AG04450 (cell line): ENCODE results near the gene RPP40. TPM values are rescaled to one million over a fixed set of nuclear protein-coding genes. Genes with fewer than 3 reads are reported as not detected.

ENCODE experiments used
- CTCF ChIA-PET: fragments of 300-600, 350-600 bp; formaldehyde crosslinking; extraction: SDS; loops from one replicate; lab custom pipeline; 2022; ENCODE audit warnings: antibody characterized with exemption, inconsistent platforms; lab: Charles Lee
- POLR2A ChIA-PET: fragments of 350-600 bp; formaldehyde crosslinking; extraction: SDS; loops from one replicate; lab custom pipeline; 2021; ENCODE audit warnings: antibody characterized with exemption, inconsistent platforms; lab: Yijun Ruan, JAX
- DNase-seq: peaks from one replicate; pipeline ENCODE4 v3.0.0-alpha.2; 2011; ENCODE audit warnings: low read depth, low spot score
- H3K27ac ChIP-seq: one replicate; pipeline ENCODE4 v1.5.1; 2012; ENCODE audit warnings: low read depth, low read length, control low read depth
- H3K27me3 ChIP-seq: one replicate; pipeline ENCODE4 v1.6.0; 2012; ENCODE audit warnings: low read length; ENCODE audit not compliant: control insufficient read depth, insufficient read depth
- H3K4me3 ChIP-seq: 2 replicates; pipeline ENCODE4 v1.5.1; 2011; ENCODE audit warnings: mild to moderate bottlenecking, low read depth, low read length, control low read depth
- H3K9me3 ChIP-seq: 2 replicates; pipeline ENCODE4 v1.5.1; 2012; ENCODE audit warnings: low read length; ENCODE audit not compliant: control insufficient read depth, insufficient read depth
- polyA plus RNA-seq: library from polyadenylated mRNA; depleted of rRNA; stranded (reverse); fragments of >200 nt; gene quantifications from 2 replicates; pipeline ENCODE4 v1.2.3, GENCODE V29; 2011
- TF ChIP-seq, protein P1 (sequence below): IDR thresholded peaks from 2 replicates; pipeline ENCODE4 v1.5.1; 2011; ENCODE audit warnings: low read depth, low read length, control low read depth, inconsistent platforms

Gene RPP40
- polyA plus RNA-seq, 1 experiment = 8.2 TPM

DNA sequence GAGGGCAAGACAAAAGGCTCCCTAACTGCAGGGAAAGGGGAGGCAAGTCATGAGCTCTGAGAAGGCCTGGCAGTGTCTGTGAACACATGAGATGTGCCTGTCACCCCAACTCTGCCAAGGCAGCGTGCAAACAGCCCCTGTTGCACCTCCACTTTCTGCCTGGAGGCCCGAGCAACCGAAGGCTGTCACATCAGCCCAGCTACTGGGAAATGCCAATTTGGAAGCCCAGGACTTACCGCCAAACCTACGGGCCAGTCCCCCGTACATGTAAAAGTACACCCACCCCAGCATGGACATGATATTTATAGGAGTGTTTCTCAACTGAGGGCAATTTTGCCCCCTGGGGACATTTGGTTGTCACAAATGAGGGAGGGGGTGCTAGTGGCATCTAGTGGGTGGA, 27.3 kb upstream of the RPP40 start:
- no peak overlapping the region for H3K27ac ChIP-seq
- no peak for DNase-seq
- TF ChIP-seq, protein P1, sequence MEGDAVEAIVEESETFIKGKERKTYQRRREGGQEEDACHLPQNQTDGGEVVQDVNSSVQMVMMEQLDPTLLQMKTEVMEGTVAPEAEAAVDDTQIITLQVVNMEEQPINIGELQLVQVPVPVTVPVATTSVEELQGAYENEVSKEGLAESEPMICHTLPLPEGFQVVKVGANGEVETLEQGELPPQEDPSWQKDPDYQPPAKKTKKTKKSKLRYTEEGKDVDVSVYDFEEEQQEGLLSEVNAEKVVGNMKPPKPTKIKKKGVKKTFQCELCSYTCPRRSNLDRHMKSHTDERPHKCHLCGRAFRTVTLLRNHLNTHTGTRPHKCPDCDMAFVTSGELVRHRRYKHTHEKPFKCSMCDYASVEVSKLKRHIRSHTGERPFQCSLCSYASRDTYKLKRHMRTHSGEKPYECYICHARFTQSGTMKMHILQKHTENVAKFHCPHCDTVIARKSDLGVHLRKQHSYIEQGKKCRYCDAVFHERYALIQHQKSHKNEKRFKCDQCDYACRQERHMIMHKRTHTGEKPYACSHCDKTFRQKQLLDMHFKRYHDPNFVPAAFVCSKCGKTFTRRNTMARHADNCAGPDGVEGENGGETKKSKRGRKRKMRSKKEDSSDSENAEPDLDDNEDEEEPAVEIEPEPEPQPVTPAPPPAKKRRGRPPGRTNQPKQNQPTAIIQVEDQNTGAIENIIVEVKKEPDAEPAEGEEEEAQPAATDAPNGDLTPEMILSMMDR = no peak
- H3K27me3 ChIP-seq = no peaks in the 10 kb centered on the region
- H3K9me3 ChIP-seq = no peaks in the 10 kb centered on the region
- no peak overlapping the region for H3K4me3 ChIP-seq
- ChIA-PET POLR2A (no interaction called here), CTCF (interaction anchor here (0.6 to 3.5 kb wide), 15 partner anchors 9 to 718 kb away, joined by 3 to 20 read pairs (median 4); partner anchors contain the start of genes PPP1R3G and RPP40)

DNA sequence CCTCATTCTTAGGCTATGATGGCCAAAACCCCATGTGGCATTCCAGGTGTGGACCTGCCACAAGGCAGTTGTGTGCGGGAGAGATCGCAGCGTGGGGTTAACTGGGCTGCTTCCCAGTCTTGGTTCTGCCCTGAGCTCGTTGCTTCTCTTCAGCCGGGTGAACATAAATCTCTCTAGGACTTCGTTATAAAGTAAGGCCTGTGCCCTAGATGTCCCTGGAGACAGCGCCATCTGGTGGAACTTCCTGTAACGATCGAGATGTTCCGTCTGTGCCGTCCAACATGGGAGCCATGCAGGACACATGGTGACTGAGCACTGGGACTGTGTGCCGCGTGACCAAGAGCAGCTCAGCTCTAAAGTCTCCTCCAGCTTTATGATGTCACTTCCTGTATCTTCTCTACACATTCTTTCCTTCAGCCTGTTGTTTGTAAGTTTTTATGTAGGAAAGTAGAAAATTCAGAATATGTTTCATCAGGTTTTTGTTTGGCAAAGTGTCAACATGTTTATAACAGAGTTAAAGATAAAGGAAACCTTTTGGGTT, 26.8 kb upstream of the RPP40 start:
- ChIA-PET CTCF (interaction anchor here (0.5 to 3.5 kb wide), 20 partner anchors 9 to 718 kb away, joined by 3 to 20 read pairs (median 3); partner anchors contain the start of genes PPP1R3G and RPP40), POLR2A (no interaction called here)
- TF ChIP-seq, protein P1 = peak; percentile 66
- Histone ChIP-seq H3K4me3 (no peak overlapping the region), H3K27me3 (no peaks in the 10 kb centered on the region), H3K27ac (no peak overlapping the region), H3K9me3 (no peaks in the 10 kb centered on the region)
- DNase-seq = no peak

DNA sequence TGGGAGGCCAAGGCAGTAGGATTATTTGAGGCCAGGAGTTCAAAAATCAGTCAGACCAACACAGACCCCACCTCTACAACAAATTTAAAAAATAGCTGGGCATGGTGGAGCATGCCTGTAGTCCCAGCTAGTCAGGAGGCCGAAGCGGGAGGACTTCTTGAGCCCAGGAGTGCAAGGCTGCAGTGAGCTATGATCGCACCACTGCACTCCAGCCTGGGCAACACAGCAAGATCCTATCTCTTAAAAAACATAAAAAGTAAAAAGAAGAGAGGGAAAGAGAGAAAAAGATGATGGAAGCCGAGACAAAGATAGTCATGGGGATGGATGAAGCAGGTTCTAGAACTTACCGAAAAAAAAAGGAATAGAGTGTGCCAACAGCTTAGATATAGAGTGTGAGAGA, 25.8 kb upstream of the RPP40 start:
- Histone ChIP-seq H3K27me3 (no peaks in the 10 kb centered on the region), H3K27ac (no peak overlapping the region), H3K9me3 (no peaks in the 10 kb centered on the region), H3K4me3 (no peak overlapping the region)
- ChIA-PET POLR2A (no interaction called here), CTCF (interaction anchor here (0.6 to 3.5 kb wide), 10 partner anchors 8 to 712 kb away, joined by 3 to 20 read pairs (median 4); no protein-coding TSS in a partner anchor)
- TF ChIP-seq, protein P1 = no peak
- DNase-seq = no peak

DNA sequence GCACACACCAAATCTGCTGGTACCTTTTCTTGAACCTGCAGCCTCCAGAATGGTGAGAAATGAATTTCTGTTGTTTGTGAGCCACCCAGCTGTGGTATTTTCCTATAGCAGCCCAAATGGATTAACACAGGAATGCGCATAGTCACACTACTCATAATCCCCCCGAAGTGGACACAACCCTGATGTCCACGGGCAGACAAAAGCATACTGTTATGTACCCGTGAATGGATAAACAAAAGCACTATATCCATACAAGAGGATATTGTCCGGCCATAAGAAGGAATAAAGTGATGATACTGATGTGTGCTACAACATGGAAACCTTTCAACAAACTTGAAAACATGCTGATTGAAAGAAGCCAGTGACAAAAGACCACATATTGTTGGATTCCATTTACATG, 25.1 kb upstream of the RPP40 start:
- Histone ChIP-seq H3K27ac (no peak overlapping the region), H3K9me3 (no peaks in the 10 kb centered on the region), H3K27me3 (no peaks in the 10 kb centered on the region), H3K4me3 (no peak overlapping the region)
- DNase-seq = no peak
- CTCF ChIA-PET = interaction anchor here (0.6 to 2.1 kb wide), 2 partner anchors 7 to 30 kb away, joined by 3 to 12 read pairs; no protein-coding TSS in a partner anchor
- POLR2A ChIA-PET = no interaction called here
- TF ChIP-seq, protein P1 = no peak

DNA sequence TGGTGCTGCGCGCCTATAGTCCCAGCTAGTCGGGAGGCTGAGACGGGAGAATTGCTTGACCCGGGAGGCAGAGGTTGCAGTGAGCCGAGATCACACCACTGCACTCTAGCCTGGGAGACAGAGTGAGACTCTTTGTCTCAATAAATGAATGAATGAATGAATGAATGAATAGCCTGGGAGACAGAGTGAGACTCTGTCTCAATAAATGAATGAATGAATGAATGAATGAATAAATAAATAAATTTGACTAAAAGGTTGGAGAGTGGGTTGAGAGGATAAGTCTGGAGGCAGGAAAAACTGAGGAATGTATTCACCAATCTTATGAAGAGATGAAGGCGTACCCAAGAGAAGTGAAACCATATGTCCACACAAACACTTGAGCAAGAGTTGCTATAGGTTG, 24.5 kb upstream of the RPP40 start:
- Histone ChIP-seq H3K9me3 (no peaks in the 10 kb centered on the region), H3K27ac (no peak overlapping the region), H3K4me3 (no peak overlapping the region), H3K27me3 (no peaks in the 10 kb centered on the region)
- ChIA-PET CTCF (no interaction called here), POLR2A (no interaction called here)
- TF ChIP-seq, protein P1 = no peak
- no peak for DNase-seq
